HL-60 (cell line): ENCODE results near the gene STARD3.

Experiments used
- DNase-seq, 2 experiments: peaks; one replicate each; pipeline ENCODE4 v3.0.0-alpha.2; 2010 to 2020; ENCODE audit warnings: low read depth in 1 of 2, low spot score in 1 of 2
- H3K27ac ChIP-seq: fragments of 250-450 bp; sonication (Bioruptor Pico); replicated peaks from 2 replicates; pipeline ENCODE4 v1.5.1; 2020; ENCODE audit warnings: mild to moderate bottlenecking, moderate library complexity
- H3K27me3 ChIP-seq: fragments of 250-450 bp; sonication (Bioruptor Pico); 2 replicates; pipeline ENCODE4 v1.5.1; 2021; ENCODE audit warnings: mild to moderate bottlenecking, moderate library complexity; ENCODE audit not compliant: insufficient read depth, poor library complexity, severe bottlenecking
- H3K4me3 ChIP-seq: replicated peaks from 2 replicates; pipeline ENCODE4 v1.5.1; 2011; ENCODE audit warnings: mild to moderate bottlenecking, control low read depth, low read length; ENCODE audit not compliant: insufficient read depth
- CTCF ChIP-seq: IDR thresholded peaks from one replicate; pipeline ENCODE4 v1.5.1; 2011; ENCODE audit warnings: low read length, control low read depth, inconsistent platforms; ENCODE audit not compliant: insufficient read depth
- GABPA ChIP-seq: IDR thresholded peaks from 2 replicates; pipeline ENCODE4 v1.6.1; 2012; ENCODE audit warnings: low read depth
- POLR2AphosphoS5 ChIP-seq: IDR thresholded peaks from 2 replicates; pipeline ENCODE4 v1.6.1; 2012; ENCODE audit warnings: low read depth
- REST ChIP-seq: IDR thresholded peaks from 2 replicates; pipeline ENCODE4 v1.6.1; 2012; ENCODE audit warnings: low read depth; ENCODE audit not compliant: insufficient replicate concordance
- SPI1 ChIP-seq: IDR thresholded peaks from 2 replicates; pipeline ENCODE4 v1.6.1; 2012; ENCODE audit warnings: low read depth, mild to moderate bottlenecking, borderline replicate concordance

Gene STARD3

GRCh38 chr17:39673335-39674081, 36.6 kb downstream of the STARD3 start:
- Histone ChIP-seq H3K27me3 (peaks cover 23% of the 10 kb centered on the region), H3K27ac (no peak overlapping the region), H3K4me3 (no peak overlapping the region)
- DNase-seq: no peak
- TF ChIP-seq GABPA (no peak), REST (no peak), CTCF (no peak), SPI1 (no peak), POLR2AphosphoS5 (no peak)

GRCh38 chr17:39674179-39674578, 37.2 kb downstream of the STARD3 start:
- no peak for DNase-seq
- TF ChIP-seq SPI1 (no peak), GABPA (no peak), POLR2AphosphoS5 (no peak), CTCF (no peak), REST (no peak)
- H3K4me3 ChIP-seq: no peak overlapping the region
- H3K27ac ChIP-seq: no peak overlapping the region
- H3K27me3 ChIP-seq: peaks cover 17% of the 10 kb centered on the region

- no peak for DNase-seq
- Histone ChIP-seq H3K4me3 (no peak overlapping the region), H3K27ac (no peak overlapping the region), H3K27me3 (peaks cover 11% of the 10 kb centered on the region)
- TF ChIP-seq GABPA (no peak), REST (no peak), POLR2AphosphoS5 (no peak), SPI1 (no peak), CTCF (no peak)
Observed at GRCh38 chr17:39674702-39675389, 37.9 kb downstream of the STARD3 start.
